Prostate gland (tissue), 2 donors: ENCODE data around the gene PRDM16.

ENCODE experiments used
- CTCF ChIP-seq, 4 experiments: fragments of 200-600 bp in 2 of 4; fragments of 450-650 bp in 2 of 4; sonication (generic) in 2 of 4; IDR thresholded peaks; 1 replicate in 3 of 4; 2 replicates in 1 of 4; pipeline ENCODE4 v1.5.1; 2016 to 2019; ENCODE audit warnings: antibody characterized with exemption in 4 of 4, mild to moderate bottlenecking in 2 of 4, moderate library complexity in 2 of 4
- POLR2A ChIP-seq: fragments of 450-650 bp; IDR thresholded peaks from one replicate; pipeline ENCODE4 v1.6.1; 2016; ENCODE audit warnings: antibody characterized with exemption, mild to moderate bottlenecking
- POLR2AphosphoS5 ChIP-seq: sonication (generic); formaldehyde crosslinking; IDR thresholded peaks from one replicate; pipeline ENCODE4 v1.6.1; 2017; ENCODE audit warnings: antibody characterized with exemption

GRCh38 chr1:3119725-3120124 lies 50.7 kb downstream of the PRDM16 start:
- TF ChIP-seq CTCF (IDR thresholded peaks at IDR 0.05) (no peak), POLR2A (no peak), POLR2AphosphoS5 (no peak)
